BE2C (cell line): ENCODE data around the gene B4GALT2.

Source experiments
- DNase-seq: peaks from one replicate; pipeline ENCODE4 v3.0.0-alpha.2; 2020
- H3K27me3 ChIP-seq: fragments of 250-450 bp; sonication (Bioruptor Pico); 2 replicates; pipeline ENCODE4 v1.5.1; 2020; ENCODE audit warnings: mild to moderate bottlenecking
- H3K36me3 ChIP-seq: fragments of 250-450 bp; sonication (Bioruptor Pico); 2 replicates; pipeline ENCODE4 v1.5.1; 2020; ENCODE audit warnings: mild to moderate bottlenecking
- H3K4me1 ChIP-seq: fragments of 250-450 bp; sonication (Bioruptor Pico); 2 replicates; pipeline ENCODE4 v1.5.1; 2020
- H3K4me3 ChIP-seq: 2 replicates; pipeline ENCODE4 v1.5.1; 2011; ENCODE audit warnings: low read depth, low read length
- H3K9me3 ChIP-seq: fragments of 250-450 bp; sonication (Bioruptor Pico); 2 replicates; pipeline ENCODE4 v1.5.1; 2020
- TF ChIP-seq, protein P1 (sequence below): IDR thresholded peaks from 2 replicates; pipeline ENCODE4 v1.5.1; 2012; ENCODE audit warnings: mild to moderate bottlenecking, low read depth, low read length

The B4GALT2 gene

GRCh38 chr1:43976890-43977289, 2.1 kb upstream of the B4GALT2 start:
- H3K4me3 ChIP-seq: no peak overlapping the region
- no peak for DNase-seq
- H3K9me3 ChIP-seq: no peaks in the 10 kb centered on the region
- H3K4me1 ChIP-seq: no peaks in the 10 kb centered on the region
- peaks cover 8% of the 10 kb centered on the region for H3K36me3 ChIP-seq
- H3K27me3 ChIP-seq: no peaks in the 10 kb centered on the region
- TF ChIP-seq, protein P1, sequence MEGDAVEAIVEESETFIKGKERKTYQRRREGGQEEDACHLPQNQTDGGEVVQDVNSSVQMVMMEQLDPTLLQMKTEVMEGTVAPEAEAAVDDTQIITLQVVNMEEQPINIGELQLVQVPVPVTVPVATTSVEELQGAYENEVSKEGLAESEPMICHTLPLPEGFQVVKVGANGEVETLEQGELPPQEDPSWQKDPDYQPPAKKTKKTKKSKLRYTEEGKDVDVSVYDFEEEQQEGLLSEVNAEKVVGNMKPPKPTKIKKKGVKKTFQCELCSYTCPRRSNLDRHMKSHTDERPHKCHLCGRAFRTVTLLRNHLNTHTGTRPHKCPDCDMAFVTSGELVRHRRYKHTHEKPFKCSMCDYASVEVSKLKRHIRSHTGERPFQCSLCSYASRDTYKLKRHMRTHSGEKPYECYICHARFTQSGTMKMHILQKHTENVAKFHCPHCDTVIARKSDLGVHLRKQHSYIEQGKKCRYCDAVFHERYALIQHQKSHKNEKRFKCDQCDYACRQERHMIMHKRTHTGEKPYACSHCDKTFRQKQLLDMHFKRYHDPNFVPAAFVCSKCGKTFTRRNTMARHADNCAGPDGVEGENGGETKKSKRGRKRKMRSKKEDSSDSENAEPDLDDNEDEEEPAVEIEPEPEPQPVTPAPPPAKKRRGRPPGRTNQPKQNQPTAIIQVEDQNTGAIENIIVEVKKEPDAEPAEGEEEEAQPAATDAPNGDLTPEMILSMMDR: no peak

DNA sequence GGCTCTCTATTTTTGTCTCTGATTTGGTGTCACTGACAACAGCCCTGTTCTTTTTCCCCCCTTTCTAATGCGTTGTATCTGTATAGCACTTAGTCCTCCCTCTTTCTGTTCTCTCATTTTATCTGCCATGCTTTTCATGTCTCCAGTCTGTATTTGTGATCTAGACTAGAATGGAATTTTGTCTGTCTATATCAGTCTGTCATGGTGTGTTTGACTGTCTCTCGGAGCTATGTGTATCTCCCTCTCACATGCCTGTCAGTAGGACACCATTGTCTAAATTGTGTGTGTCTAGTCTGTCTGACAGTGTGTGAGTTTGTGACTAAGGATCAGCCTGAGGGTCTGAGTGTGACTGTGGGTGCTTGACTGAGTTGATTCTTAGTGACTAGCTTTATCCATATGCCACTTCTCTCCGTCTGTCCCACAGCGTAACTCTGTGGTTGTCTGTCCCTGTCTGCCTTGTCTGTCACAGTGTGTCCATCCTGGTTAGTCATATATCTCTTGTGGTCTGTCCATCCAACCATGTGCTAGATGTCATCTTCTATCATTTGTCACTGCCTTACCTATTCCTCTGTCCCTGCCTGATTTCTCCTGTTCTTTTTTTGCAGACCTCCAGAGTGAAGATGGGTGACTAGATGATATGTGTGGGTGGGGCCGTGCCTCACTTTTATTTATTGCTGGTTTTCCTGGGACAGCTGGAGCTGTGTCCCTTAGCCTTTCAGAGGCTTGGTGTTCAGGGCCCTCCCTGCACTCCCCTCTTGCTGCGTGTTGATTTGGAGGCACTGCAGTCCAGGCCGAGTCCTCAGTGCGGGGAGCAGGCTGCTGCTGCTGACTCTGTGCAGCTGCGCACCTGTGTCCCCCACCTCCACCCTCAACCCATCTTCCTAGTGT, 1.4 kb upstream of the B4GALT2 start:
- TF ChIP-seq, protein P1: no peak
- H3K9me3 ChIP-seq: no peaks in the 10 kb centered on the region
- DNase-seq: no peak
- H3K4me1 ChIP-seq: no peaks in the 10 kb centered on the region
- no peaks in the 10 kb centered on the region for H3K27me3 ChIP-seq
- no peak overlapping the region; the same call in 1 of the 2 replicates for H3K4me3 ChIP-seq
- peaks cover 8% of the 10 kb centered on the region for H3K36me3 ChIP-seq

GRCh38 chr1:43978264-43978550, 803 bp upstream of the B4GALT2 start:
- no peaks in the 10 kb centered on the region for H3K4me1 ChIP-seq
- H3K9me3 ChIP-seq: no peaks in the 10 kb centered on the region
- no peaks in the 10 kb centered on the region for H3K27me3 ChIP-seq
- H3K4me3 ChIP-seq: peak overlapping the region; percentile 62
- H3K36me3 ChIP-seq: peaks cover 8% of the 10 kb centered on the region
- DNase-seq: no peak
- TF ChIP-seq, protein P1: no peak

- Histone ChIP-seq H3K36me3 (peaks cover 8% of the 10 kb centered on the region), H3K4me1 (no peaks in the 10 kb centered on the region)
- TF ChIP-seq, protein P1: no peak
These were observed 184 bp downstream of the B4GALT2 start for GRCh38 chr1:43979261-43979527.

DNA sequence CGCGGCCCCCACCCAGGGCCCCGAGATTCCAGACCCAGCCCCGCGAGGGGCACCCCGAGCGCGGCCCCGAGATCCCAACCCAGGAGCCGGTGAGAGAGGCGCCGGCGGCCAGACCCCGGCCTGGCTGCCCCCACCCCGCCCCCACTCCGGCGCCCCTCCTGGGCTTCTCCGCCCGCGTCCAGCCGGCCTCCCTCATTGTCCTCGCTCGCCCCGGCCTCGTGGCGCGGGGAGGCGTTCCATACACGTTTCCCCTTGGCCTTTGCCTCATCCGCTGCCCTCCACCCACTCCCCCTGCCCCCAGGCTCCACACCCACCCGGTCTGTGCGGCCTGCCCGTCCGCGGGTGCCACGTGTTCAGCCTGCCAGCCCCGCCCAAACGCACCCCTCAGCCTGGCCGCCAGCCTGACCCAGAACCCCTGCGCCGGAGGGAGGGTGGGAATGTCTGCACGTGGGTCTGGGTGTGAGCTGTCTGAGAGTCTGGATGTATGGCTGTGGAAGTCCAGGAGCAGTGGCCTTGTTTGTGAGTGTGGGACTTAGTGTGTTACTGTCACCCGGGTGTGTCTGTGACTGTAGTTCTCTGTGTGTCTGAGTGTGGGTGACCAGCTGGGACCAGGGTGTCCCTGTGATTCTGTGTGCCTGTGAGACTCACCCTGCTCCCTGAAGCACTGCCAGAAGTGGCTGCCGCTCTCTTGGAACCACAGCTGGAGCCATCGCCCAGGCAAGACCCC, 681 bp downstream of the B4GALT2 start:
- Histone ChIP-seq H3K36me3 (peaks cover 8% of the 10 kb centered on the region), H3K4me1 (no peaks in the 10 kb centered on the region), H3K4me3 (peak overlapping the region; percentile 59), H3K27me3 (no peaks in the 10 kb centered on the region), H3K9me3 (no peaks in the 10 kb centered on the region)
- DNase-seq: peak; percentile 63
- TF ChIP-seq, protein P1: no peak

More at GRCh38 chr1:43979261-43979527, 184 bp downstream of the B4GALT2 start:
- Histone ChIP-seq H3K4me3 (peak overlapping the region; percentile 59), H3K27me3 (no peaks in the 10 kb centered on the region), H3K9me3 (no peaks in the 10 kb centered on the region)
- no peak for DNase-seq
